GM18526 (cell line): ENCODE results near the gene CLEC16A.

Experiments used
- POLR2A ChIP-seq: IDR thresholded peaks from 3 replicates; pipeline ENCODE4 v1.6.1; 2011; ENCODE audit not compliant: insufficient read length; ENCODE audit errors: extremely low read depth

Gene CLEC16A

DNA sequence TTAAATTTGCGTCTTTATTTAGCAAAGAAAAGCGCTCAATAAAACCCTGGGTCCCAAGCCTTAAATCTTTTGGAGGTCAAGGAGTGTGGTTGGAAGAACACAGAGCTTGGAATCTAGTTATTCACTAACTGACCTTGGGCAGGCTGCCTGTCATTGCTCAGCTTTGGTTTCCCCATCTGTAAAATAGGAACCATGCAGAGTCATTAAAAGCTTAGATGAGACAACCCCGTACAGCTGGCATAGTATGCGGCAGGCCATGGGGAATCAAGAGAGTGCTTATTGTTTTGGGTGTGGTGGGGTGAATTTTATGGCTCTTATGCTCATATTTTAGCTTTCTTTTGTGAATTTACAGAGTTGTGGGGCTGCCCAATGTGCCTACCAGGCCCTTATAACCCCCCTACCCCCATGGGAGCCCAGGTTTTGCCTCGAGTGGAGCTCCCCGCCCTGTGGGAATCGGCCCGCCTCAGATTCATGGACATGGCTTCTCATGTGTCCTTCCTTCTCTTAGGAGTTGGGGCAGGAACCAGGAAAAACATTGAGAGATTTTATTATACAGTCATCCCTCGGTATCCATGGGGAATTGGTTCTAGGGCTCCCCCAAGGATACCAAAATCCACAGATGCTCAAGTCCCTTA is 113.5 kb downstream of the CLEC16A start:
- TF ChIP-seq POLR2A: no peak

DNA sequence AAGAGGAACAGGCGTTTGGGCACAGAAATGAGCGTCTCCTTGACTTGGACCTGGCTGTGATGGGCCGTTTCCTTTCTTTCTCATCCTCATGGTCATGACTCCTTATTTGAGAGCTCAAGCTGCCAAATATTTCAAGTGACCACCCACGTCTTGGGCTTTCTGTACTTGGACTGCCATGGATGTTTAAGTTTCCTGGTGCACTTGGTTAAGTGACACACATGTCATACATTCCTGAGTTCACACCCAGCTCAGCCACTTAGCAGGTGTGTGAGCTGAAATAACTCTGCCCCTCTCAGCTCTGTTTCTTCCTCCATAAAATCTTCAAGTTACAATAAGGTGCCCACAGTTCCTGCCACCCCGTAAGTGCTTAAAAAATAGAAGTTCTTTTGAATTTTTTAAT is 114.5 kb downstream of the CLEC16A start:
- no peak for TF ChIP-seq POLR2A

- no peak for TF ChIP-seq POLR2A
Measured at GRCh38 chr16:11059588-11059987, 115.2 kb downstream of the CLEC16A start.

GRCh38 chr16:11060364-11060763 is 116.0 kb downstream of the CLEC16A start:
- no peak for TF ChIP-seq POLR2A

DNA sequence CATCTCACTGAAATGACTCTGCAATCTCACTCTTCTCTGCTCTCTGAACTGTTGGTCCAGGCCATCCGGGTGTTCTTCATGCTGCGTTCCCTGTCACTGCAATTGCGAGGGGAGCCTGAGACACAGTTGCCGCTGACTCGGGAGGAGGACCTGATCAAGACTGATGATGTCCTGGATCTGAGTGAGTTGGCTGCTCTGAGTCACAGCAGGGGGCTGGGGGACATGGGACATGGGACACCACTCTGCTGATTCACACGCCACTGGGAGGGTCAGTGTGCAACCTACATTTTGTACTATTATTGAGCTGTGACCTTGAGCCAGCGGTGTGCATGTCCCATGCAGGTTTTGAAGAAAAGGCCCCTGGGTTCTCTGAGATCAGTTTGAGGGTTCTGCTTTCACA is 116.5 kb downstream of the CLEC16A start:
- no peak for TF ChIP-seq POLR2A

- no peak for TF ChIP-seq POLR2A
Measured at GRCh38 chr16:11061629-11062270, 117.4 kb downstream of the CLEC16A start.

- TF ChIP-seq POLR2A: no peak
Measured at GRCh38 chr16:11063448-11064201, 119.3 kb downstream of the CLEC16A start.

- TF ChIP-seq POLR2A: no peak
Measured at GRCh38 chr16:11064202-11064540, 119.8 kb downstream of the CLEC16A start.

DNA sequence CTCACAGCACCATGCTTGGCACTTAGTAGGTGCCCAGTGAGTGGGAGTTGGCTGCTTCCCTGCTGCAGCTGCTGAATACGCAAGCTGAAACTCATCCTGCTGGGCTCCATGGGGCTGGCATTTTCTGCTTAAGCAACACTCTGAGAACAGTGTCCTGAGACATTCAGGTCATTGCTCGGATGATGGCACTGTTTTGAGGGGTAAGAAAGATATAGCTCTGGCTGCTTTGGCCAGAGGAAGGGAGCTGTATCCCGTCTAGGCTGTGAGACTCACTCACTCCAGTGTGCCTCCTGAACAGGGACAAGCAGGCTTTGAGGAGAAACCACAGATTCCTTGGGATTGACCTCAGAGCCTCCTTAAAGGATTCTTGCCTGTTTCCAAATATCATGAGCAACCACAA is 120.5 kb downstream of the CLEC16A start:
- no peak for TF ChIP-seq POLR2A

DNA sequence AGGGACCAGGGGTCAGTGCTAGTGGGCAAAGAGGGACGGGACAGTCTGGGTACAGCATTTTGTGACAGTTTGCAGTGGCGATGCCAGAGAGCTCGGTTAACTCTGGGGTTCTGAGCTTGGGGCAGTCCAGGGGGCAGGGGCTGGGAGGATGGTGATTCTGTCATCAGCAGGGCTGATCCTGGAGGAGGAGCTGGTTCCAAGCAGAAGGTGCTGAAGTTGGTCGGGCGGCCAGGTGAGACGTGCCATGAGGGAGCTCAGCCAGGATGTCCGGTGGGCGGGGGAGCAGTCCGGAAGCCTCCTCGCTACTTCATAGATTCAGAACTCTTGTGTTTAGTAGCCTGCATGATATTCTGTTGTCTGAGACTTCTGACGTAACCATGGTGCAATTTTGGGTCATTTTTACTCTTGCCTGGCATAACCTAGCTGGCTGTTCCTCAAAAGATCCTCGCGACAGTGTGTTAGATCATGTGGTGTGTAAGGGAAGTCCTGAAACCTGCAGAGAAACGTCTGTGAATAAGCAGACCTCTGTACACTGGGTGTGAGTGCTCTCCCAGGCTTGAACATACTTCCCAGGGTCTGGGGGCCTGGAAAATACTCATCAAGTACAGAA is 122.0 kb downstream of the CLEC16A start:
- no peak for TF ChIP-seq POLR2A

DNA sequence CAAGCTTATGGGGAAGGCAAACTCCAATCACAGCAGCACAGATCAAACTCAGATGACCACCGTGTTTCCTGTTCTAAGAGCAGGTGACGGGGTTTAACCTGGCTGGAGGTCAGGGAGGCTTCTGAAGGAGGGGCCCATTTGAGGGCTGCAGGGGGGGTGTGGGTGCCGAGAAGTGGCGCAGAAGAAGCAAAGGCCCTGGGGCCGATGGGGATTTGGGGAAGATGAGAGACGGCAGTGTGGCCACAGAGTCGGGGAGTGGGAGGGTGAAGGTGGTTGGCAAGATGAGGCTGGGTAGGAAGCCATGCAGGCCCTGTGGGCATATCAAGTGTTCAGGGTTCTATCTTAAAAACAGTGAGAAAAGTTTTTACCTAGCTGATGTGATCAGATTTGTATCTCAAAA is 122.9 kb downstream of the CLEC16A start:
- no peak for TF ChIP-seq POLR2A

GRCh38 chr16:11067697-11068141 is 123.4 kb downstream of the CLEC16A start:
- no peak for TF ChIP-seq POLR2A

- TF ChIP-seq POLR2A: no peak
Measured at GRCh38 chr16:11071829-11072228, 127.5 kb downstream of the CLEC16A start.

- TF ChIP-seq POLR2A: no peak
Measured at GRCh38 chr16:11072420-11073153, 128.2 kb downstream of the CLEC16A start.

DNA sequence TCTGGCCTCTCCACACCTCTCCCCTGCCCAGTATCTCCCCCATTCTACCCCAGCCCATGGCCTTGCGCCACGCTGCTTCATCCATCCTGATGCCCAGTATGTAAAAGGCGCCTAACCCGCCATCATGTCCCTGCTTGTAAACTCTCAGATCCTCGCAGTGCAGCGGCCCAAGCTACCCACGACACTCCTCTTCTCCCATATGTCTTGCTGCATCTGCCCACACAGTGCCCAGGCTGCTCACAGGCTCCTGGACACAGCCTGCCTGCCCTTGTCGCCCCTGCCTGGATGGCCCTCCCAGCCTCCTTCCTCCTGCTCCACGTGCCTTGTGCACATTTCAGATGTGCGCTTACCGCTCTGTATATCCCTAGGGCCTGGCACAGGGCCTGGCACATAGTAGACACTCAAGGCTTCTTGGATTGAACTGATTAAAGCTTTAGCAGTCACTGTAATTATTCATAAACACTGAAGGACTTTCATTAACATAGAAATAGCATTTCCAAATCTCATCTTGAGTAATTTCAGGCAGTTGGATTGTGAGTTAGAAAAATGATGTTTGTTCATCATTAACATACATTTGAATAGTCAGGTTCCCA is 129.1 kb downstream of the CLEC16A start:
- TF ChIP-seq POLR2A: no peak
